CD4-positive, CD25-positive, alpha-beta regulatory T cell (primary cell): ENCODE data around the gene TAF4. TPM values are rescaled to one million over a fixed set of nuclear protein-coding genes. Genes with fewer than 3 reads are reported as not detected.

Source experiments
- ATAC-seq, 2 donors: fragments of 150-1000 bp; cut with Tn5 transposase; one replicate each; pipeline ENCODE4 v1.10.0; 2021; ENCODE audit warnings: low read depth in 2 of 2, moderate number of reproducible peaks in 2 of 2, moderate library complexity in 1 of 2
- DNase-seq, 3 donors: peaks; one replicate each; pipeline versions ENCODE4 v3.0.0 to v3.0.0-alpha.2; 2012 to 2022; ENCODE audit warnings: mixed read lengths in 1 of 3
- H3K27ac ChIP-seq: one replicate; pipeline ENCODE4 v1.7.0; 2013; ENCODE audit warnings: mild to moderate bottlenecking, low read length; ENCODE audit not compliant: insufficient read depth, poor library complexity, severe bottlenecking
- H3K27me3 ChIP-seq: one replicate; pipeline ENCODE4 v1.7.0; 2013; ENCODE audit warnings: low read length; ENCODE audit not compliant: control insufficient read depth, insufficient read depth
- H3K36me3 ChIP-seq: one replicate; pipeline ENCODE4 v1.7.0; 2013; ENCODE audit warnings: mild to moderate bottlenecking, low read length, moderate library complexity; ENCODE audit not compliant: control insufficient read depth, insufficient read depth
- H3K4me1 ChIP-seq: 2 replicates; pipeline ENCODE4 v1.7.0; 2013; ENCODE audit warnings: mild to moderate bottlenecking, low read length; ENCODE audit not compliant: insufficient read depth, control insufficient read depth, poor library complexity, severe bottlenecking
- H3K4me3 ChIP-seq: one replicate; pipeline ENCODE4 v1.7.0; 2013; ENCODE audit warnings: low read depth, mild to moderate bottlenecking, low read length, moderate library complexity
- H3K9me3 ChIP-seq, 2 experiments: 1 replicate in 1 of 2; 2 replicates in 1 of 2; pipeline ENCODE4 v1.7.0; 2013; ENCODE audit warnings: low read length in 2 of 2, mild to moderate bottlenecking in 1 of 2, moderate library complexity in 1 of 2; ENCODE audit not compliant: control insufficient read depth in 2 of 2
- H3K27ac Mint-ChIP-seq, 3 donors: one replicate each; pipeline ENCODE4 v1.8.0; 2020 to 2022; ENCODE audit warnings: mild to moderate bottlenecking in 3 of 3, mixed read lengths in 3 of 3, moderate library complexity in 2 of 3
- H3K27me3 Mint-ChIP-seq: one replicate; pipeline ENCODE4 v1.8.0; 2022; ENCODE audit warnings: mild to moderate bottlenecking, mixed read lengths
- H3K36me3 Mint-ChIP-seq: one replicate; pipeline ENCODE4 v1.8.0; 2020; ENCODE audit warnings: mixed read lengths
- H3K4me1 Mint-ChIP-seq, 4 donors: one replicate each; pipeline ENCODE4 v1.8.0; 2020 to 2022; ENCODE audit warnings: mixed read lengths in 4 of 4, mild to moderate bottlenecking in 1 of 4
- H3K4me3 Mint-ChIP-seq, 4 donors: one replicate each; pipeline ENCODE4 v1.8.0; 2020 to 2022; ENCODE audit warnings: mild to moderate bottlenecking in 4 of 4, mixed read lengths in 4 of 4, moderate library complexity in 3 of 4
- H3K9me3 Mint-ChIP-seq, 7 donors: one replicate each; pipeline ENCODE4 v1.8.0; 2020 to 2022; ENCODE audit warnings: mixed read lengths in 7 of 7, mild to moderate bottlenecking in 3 of 7, moderate library complexity in 2 of 7
- polyA plus RNA-seq, 4 donors: library from polyadenylated mRNA; unstranded; fragments of 300-500 nt; fragmentation: Illumina TruSeq; gene quantifications; one replicate each; pipeline ENCODE4 v1.2.3, GENCODE V29; 2021
- total RNA-seq: library from RNA; stranded (reverse); gene quantifications from one replicate; pipeline ENCODE4 v1.2.3, GENCODE V29; 2022

The TAF4 gene
- total and polyA plus RNA-seq, 5 donors from 2014 or later: 0.76 to 20.4 (median 0.91) TPM

GRCh38 chr20:61968932-61969331 is 96.7 kb downstream of the TAF4 start:
- Mint-ChIP-seq H3K4me3 (no peak overlapping the region), H3K36me3 (peaks cover 19% of the 10 kb centered on the region), H3K9me3 (peaks cover 0 to 6% (median 0%) of the 10 kb centered on the region in 7 donors), H3K27me3 (peaks cover 16% of the 10 kb centered on the region), H3K27ac (no peak overlapping the region), H3K4me1 (peaks cover 0 to 3% (median 0%) of the 10 kb centered on the region in 4 donors)
- DNase-seq (no peak), ATAC-seq (no peak)
- H3K4me1 ChIP-seq: no peaks in the 10 kb centered on the region
- H3K27me3 ChIP-seq: no peaks in the 10 kb centered on the region
- H3K36me3 ChIP-seq: peaks cover 13% of the 10 kb centered on the region
- H3K9me3 ChIP-seq: no peaks in the 10 kb centered on the region
- H3K27ac ChIP-seq: no peak overlapping the region
- H3K4me3 ChIP-seq: no peak overlapping the region

GRCh38 chr20:61968036-61968810 is 97.5 kb downstream of the TAF4 start:
- H3K27me3 ChIP-seq: no peaks in the 10 kb centered on the region
- peaks cover 0 to 3% (median 0%) of the 10 kb centered on the region in 4 donors for H3K4me1 Mint-ChIP-seq
- no peaks in the 10 kb centered on the region for H3K4me1 ChIP-seq
- H3K27ac Mint-ChIP-seq: no peak overlapping the region
- peaks cover 8% of the 10 kb centered on the region for H3K36me3 ChIP-seq
- no peak overlapping the region for H3K27ac ChIP-seq
- H3K9me3 ChIP-seq: no peaks in the 10 kb centered on the region
- peaks cover 12% of the 10 kb centered on the region for H3K36me3 Mint-ChIP-seq
- peaks cover 0 to 6% (median 0%) of the 10 kb centered on the region in 7 donors for H3K9me3 Mint-ChIP-seq
- H3K4me3 Mint-ChIP-seq: no peak overlapping the region
- no peak overlapping the region for H3K4me3 ChIP-seq
- peaks cover 21% of the 10 kb centered on the region for H3K27me3 Mint-ChIP-seq
- no peak for ATAC-seq
- DNase-seq: no peak

- no peak overlapping the region for H3K4me3 Mint-ChIP-seq
- ATAC-seq (no peak), DNase-seq (no peak)
- peaks cover 3% of the 10 kb centered on the region for H3K36me3 Mint-ChIP-seq
- H3K27ac Mint-ChIP-seq: no peak overlapping the region
- peaks cover 0 to 3% (median 0%) of the 10 kb centered on the region in 4 donors for H3K4me1 Mint-ChIP-seq
- Histone ChIP-seq H3K4me1 (no peaks in the 10 kb centered on the region), H3K4me3 (no peak overlapping the region), H3K36me3 (peaks cover under 1% of the 10 kb centered on the region), H3K27ac (no peak overlapping the region), H3K27me3 (no peaks in the 10 kb centered on the region), H3K9me3 (no peaks in the 10 kb centered on the region)
- H3K9me3 Mint-ChIP-seq: peaks cover 0 to 4% (median 0%) of the 10 kb centered on the region in 7 donors
- peaks cover 21% of the 10 kb centered on the region for H3K27me3 Mint-ChIP-seq
Measured at GRCh38 chr20:61967300-61967699, 98.4 kb downstream of the TAF4 start.

GRCh38 chr20:61966492-61967244 is 99.0 kb downstream of the TAF4 start:
- H3K9me3 ChIP-seq: no peaks in the 10 kb centered on the region
- no peak for DNase-seq

GRCh38 chr20:61965606-61966491 is 99.8 kb downstream of the TAF4 start:
- DNase-seq (no peak), ATAC-seq (no peak)
- Histone ChIP-seq H3K27me3 (no peaks in the 10 kb centered on the region), H3K4me3 (no peak overlapping the region), H3K9me3 (no peaks in the 10 kb centered on the region), H3K36me3 (no peaks in the 10 kb centered on the region), H3K4me1 (no peaks in the 10 kb centered on the region), H3K27ac (no peak overlapping the region)
- no peak overlapping the region for H3K4me3 Mint-ChIP-seq
- peaks cover 21% of the 10 kb centered on the region for H3K27me3 Mint-ChIP-seq
- peaks cover 0 to 4% (median 0%) of the 10 kb centered on the region in 7 donors for H3K9me3 Mint-ChIP-seq
- H3K27ac Mint-ChIP-seq: no peak overlapping the region
- H3K4me1 Mint-ChIP-seq: peaks cover 0 to 3% (median 0%) of the 10 kb centered on the region in 4 donors
- H3K36me3 Mint-ChIP-seq: no peaks in the 10 kb centered on the region

More at GRCh38 chr20:61966492-61967244, 99.0 kb downstream of the TAF4 start:
- Mint-ChIP-seq H3K36me3 (no peaks in the 10 kb centered on the region), H3K27me3 (peaks cover 21% of the 10 kb centered on the region), H3K9me3 (peaks cover 0 to 4% (median 0%) of the 10 kb centered on the region in 7 donors), H3K27ac (no peak overlapping the region), H3K4me1 (peaks cover 0 to 3% (median 0%) of the 10 kb centered on the region in 4 donors), H3K4me3 (no peak overlapping the region)
- Histone ChIP-seq H3K4me3 (no peak overlapping the region), H3K27ac (no peak overlapping the region), H3K27me3 (no peaks in the 10 kb centered on the region), H3K36me3 (no peaks in the 10 kb centered on the region), H3K4me1 (no peaks in the 10 kb centered on the region)
- ATAC-seq: no peak

GRCh38 chr20:61964675-61965605 is 100.7 kb downstream of the TAF4 start:
- Mint-ChIP-seq H3K27ac (no peak overlapping the region), H3K36me3 (no peaks in the 10 kb centered on the region), H3K27me3 (peaks cover 21% of the 10 kb centered on the region), H3K4me3 (no peak overlapping the region), H3K9me3 (peaks cover 0 to 4% (median 0%) of the 10 kb centered on the region in 7 donors), H3K4me1 (peaks cover 0 to 3% (median 0%) of the 10 kb centered on the region in 4 donors)
- DNase-seq (no peak), ATAC-seq (no peak)
- Histone ChIP-seq H3K27me3 (no peaks in the 10 kb centered on the region), H3K9me3 (no peaks in the 10 kb centered on the region), H3K36me3 (no peaks in the 10 kb centered on the region), H3K4me1 (no peaks in the 10 kb centered on the region), H3K27ac (no peak overlapping the region), H3K4me3 (no peak overlapping the region)
